Gastroesophageal sphincter (tissue), 3 donors: ENCODE results near the gene AUNIP.

ENCODE experiments used
- POLR2A ChIP-seq, 2 donors: fragments of 450-650 bp; IDR thresholded peaks; one replicate each; pipeline ENCODE4 v1.6.1; 2017; ENCODE audit warnings: antibody characterized with exemption in 2 of 2, mild to moderate bottlenecking in 2 of 2, moderate library complexity in 1 of 2
- POLR2AphosphoS5 ChIP-seq: sonication (generic); formaldehyde crosslinking; IDR thresholded peaks from one replicate; pipeline ENCODE4 v1.6.1; 2017; ENCODE audit warnings: antibody characterized with exemption
- TF ChIP-seq, protein P1 (sequence below), 4 experiments: fragments of 200-600 bp in 2 of 4; fragments of 450-650 bp in 2 of 4; sonication (generic) in 1 of 4; IDR thresholded peaks; one replicate each; pipeline ENCODE4 v1.5.1; 2017 to 2019; ENCODE audit warnings: antibody characterized with exemption in 4 of 4, mild to moderate bottlenecking in 2 of 4, moderate library complexity in 2 of 4

GRCh38 chr1:25904943-25905679, 45.9 kb upstream of the AUNIP start:
- TF ChIP-seq, protein P1, sequence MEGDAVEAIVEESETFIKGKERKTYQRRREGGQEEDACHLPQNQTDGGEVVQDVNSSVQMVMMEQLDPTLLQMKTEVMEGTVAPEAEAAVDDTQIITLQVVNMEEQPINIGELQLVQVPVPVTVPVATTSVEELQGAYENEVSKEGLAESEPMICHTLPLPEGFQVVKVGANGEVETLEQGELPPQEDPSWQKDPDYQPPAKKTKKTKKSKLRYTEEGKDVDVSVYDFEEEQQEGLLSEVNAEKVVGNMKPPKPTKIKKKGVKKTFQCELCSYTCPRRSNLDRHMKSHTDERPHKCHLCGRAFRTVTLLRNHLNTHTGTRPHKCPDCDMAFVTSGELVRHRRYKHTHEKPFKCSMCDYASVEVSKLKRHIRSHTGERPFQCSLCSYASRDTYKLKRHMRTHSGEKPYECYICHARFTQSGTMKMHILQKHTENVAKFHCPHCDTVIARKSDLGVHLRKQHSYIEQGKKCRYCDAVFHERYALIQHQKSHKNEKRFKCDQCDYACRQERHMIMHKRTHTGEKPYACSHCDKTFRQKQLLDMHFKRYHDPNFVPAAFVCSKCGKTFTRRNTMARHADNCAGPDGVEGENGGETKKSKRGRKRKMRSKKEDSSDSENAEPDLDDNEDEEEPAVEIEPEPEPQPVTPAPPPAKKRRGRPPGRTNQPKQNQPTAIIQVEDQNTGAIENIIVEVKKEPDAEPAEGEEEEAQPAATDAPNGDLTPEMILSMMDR (IDR thresholded peaks at IDR 0.05): no peak
- TF ChIP-seq POLR2A (IDR thresholded peaks at IDR 0.05) (no peak), POLR2AphosphoS5 (no peak)
